ENCODE data around the gene WNT11. TPM values are rescaled to one million over a fixed set of nuclear protein-coding genes. Genes with fewer than 3 reads are reported as not detected.

WNT11 gene
- total RNA-seq, 6 experiments from 2014 or later, result 2.8 to 13.1 (median 5.5) TPM

GRCh38 chr11:76237914-76238313 lies 31.6 kb upstream of the WNT11 start:
- TF ChIP-seq, protein P1, sequence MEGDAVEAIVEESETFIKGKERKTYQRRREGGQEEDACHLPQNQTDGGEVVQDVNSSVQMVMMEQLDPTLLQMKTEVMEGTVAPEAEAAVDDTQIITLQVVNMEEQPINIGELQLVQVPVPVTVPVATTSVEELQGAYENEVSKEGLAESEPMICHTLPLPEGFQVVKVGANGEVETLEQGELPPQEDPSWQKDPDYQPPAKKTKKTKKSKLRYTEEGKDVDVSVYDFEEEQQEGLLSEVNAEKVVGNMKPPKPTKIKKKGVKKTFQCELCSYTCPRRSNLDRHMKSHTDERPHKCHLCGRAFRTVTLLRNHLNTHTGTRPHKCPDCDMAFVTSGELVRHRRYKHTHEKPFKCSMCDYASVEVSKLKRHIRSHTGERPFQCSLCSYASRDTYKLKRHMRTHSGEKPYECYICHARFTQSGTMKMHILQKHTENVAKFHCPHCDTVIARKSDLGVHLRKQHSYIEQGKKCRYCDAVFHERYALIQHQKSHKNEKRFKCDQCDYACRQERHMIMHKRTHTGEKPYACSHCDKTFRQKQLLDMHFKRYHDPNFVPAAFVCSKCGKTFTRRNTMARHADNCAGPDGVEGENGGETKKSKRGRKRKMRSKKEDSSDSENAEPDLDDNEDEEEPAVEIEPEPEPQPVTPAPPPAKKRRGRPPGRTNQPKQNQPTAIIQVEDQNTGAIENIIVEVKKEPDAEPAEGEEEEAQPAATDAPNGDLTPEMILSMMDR (IDR thresholded peaks at IDR 0.05), result no peak
- no peak for TF ChIP-seq POLR2A (IDR thresholded peaks at IDR 0.05)
- Histone ChIP-seq H3K4me3 (no peak overlapping the region), H3K27me3 (no peaks in the 10 kb centered on the region), H3K9me3 (no peaks in the 10 kb centered on the region), H3K4me1 (peaks cover 0 to 6% (median 0%) of the 10 kb centered on the region in 4 donors), H3K27ac (no peak overlapping the region), H3K36me3 (no peaks in the 10 kb centered on the region)
- intact Hi-C loops (cut with DNase I), result no loop called here
- ATAC-seq, result no peak
- no peak for DNase-seq

- intact Hi-C loops (cut with DNase I), result no loop called here
- no peaks in the 10 kb centered on the region for H3K27me3 ChIP-seq
- no peaks in the 10 kb centered on the region for H3K9me3 ChIP-seq
- H3K36me3 ChIP-seq, result no peaks in the 10 kb centered on the region
- no peak overlapping the region for H3K27ac ChIP-seq
- no peak for ATAC-seq
- no peak overlapping the region for H3K4me3 ChIP-seq
- WGBS (ENCODE audit: insufficient coverage, low coverage, low lambda C conversion rate, missing lambda C conversion rate), result 94% methylated on average over 7 of the region's 8 CpGs
- TF ChIP-seq, protein P1 (IDR thresholded peaks at IDR 0.05), result no peak
- no peak for TF ChIP-seq POLR2A (IDR thresholded peaks at IDR 0.05)
- no peak for DNase-seq
- H3K4me1 ChIP-seq, result peaks cover 0 to 6% (median 0%) of the 10 kb centered on the region in 4 donors
Observed at GRCh38 chr11:76237000-76237649, 30.8 kb upstream of the WNT11 start.

DNA sequence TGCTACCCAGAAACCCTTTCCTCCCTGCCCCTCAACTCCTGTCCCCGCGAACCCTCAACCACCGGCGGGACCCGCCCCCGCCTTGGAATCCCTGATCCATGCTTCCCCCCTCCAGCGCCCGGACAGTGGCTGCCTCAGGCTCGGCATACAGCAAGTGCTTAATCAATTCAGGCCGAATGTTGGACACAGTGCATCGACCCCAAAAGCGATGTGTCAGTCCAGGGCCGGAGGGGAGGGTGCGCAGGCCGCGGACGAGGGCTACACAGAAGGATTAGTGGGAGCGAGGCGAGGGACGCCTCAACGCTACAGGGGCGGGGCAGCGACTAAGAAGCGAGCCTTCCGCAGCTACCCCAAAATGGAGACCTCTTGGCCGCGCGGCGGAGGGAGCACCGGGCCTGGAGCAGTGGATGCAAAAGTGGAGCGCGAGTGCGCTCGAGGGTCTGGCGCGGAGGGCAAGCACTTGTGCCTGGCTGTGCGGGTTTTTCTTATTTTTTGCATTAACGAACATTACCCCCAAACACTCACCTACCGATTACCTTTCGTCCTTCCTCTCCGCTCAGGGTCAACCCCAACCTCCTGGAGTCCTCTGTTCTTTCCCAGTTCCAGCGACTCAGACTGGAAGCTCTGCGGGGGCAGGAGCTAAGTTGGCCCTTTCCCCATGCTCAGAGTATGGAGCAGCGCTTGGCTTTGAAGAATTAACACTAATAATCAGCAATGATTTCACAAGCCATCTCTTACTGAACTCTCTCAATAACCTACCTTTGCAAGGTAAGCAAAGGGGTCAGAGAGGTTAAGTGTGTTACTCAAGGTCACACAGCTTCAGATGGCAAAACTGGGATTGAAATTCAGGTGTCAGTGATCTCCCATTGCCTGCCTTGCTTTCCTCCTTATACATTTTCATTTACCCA lies 30.0 kb upstream of the WNT11 start:
- ATAC-seq, result peak; percentile 30 to 60 (median 51)
- H3K27me3 ChIP-seq, result no peaks in the 10 kb centered on the region
- no peak for TF ChIP-seq POLR2A (IDR thresholded peaks at IDR 0.05)
- TF ChIP-seq, protein P1 (IDR thresholded peaks at IDR 0.05), result no peak
- 10% methylated on average over 26 of the region's 44 CpGs for WGBS (ENCODE audit: insufficient coverage, low coverage, low lambda C conversion rate, missing lambda C conversion rate)
- peaks cover 0 to 6% (median 0%) of the 10 kb centered on the region in 4 donors for H3K4me1 ChIP-seq
- no peaks in the 10 kb centered on the region for H3K9me3 ChIP-seq
- peak overlapping the region; percentile 58 to 64 (median 63) for H3K4me3 ChIP-seq
- intact Hi-C loops (cut with DNase I), result no loop called here
- H3K27ac ChIP-seq, result peak overlapping the region; percentile 50 to 78 (median 59)
- DNase-seq, result peak in 1 of 3 donors; percentile 62
- no peaks in the 10 kb centered on the region for H3K36me3 ChIP-seq

DNA sequence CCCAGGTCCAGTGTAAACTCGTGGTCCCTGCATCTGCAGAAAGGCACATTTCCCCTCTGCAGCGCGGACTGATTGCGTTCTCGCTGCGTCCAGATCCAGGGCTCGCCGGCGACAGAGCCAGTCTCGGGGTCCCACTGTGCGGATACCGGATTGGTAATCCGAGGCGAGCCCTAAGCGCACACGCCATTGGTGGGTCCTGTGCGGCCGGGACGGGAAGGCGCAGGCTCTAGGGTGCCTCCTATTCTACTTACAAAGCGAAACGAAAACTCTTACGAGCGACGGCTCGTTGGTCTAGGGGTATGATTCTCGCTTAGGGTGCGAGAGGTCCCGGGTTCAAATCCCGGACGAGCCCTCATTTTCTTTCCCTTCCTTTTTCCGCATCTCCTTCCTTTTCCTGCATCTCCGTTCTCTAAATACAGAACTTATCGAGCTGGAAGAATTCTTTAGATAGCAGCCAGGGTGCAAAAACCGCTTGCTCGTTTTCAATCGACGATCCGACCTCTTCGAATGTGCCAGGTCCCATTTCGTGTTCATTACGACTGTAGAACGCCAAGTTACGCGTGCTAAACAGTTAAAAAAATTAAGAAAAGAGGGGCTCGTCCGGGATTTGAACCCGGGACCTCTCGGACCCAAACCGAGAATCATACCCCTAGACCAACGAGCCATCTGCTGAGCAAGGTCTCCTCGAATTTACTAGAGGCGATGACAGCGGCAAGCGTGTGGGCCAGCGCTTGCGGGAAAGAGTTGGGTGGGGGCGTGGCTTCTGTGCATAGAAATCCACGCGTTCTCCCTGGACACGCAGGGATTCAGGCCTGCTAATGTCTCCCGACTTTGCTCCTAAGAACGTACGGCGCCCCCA lies 29.2 kb upstream of the WNT11 start:
- peak overlapping the region; percentile 50 to 78 (median 59) for H3K27ac ChIP-seq
- no peaks in the 10 kb centered on the region for H3K36me3 ChIP-seq
- peak overlapping the region; percentile 58 to 64 (median 63) for H3K4me3 ChIP-seq
- WGBS (ENCODE audit: insufficient coverage, low coverage, low lambda C conversion rate, missing lambda C conversion rate), result under 1% methylated on average over 54 of the region's 65 CpGs
- peak; percentile 76 to 84 (median 80) for ATAC-seq
- H3K27me3 ChIP-seq, result no peaks in the 10 kb centered on the region
- DNase-seq, result peak; percentile 83 to 86 (median 86)
- intact Hi-C loops (cut with DNase I), result no loop called here
- TF ChIP-seq, protein P1 (IDR thresholded peaks at IDR 0.05), result no peak
- peak; percentile 17 for TF ChIP-seq POLR2A (IDR thresholded peaks at IDR 0.05)
- no peaks in the 10 kb centered on the region for H3K9me3 ChIP-seq
- peaks cover 0 to 6% (median 0%) of the 10 kb centered on the region in 4 donors for H3K4me1 ChIP-seq
